Measurements from ENCODE around the gene PIEZO1. TPM values are rescaled to one million over a fixed set of nuclear protein-coding genes. Genes with fewer than 3 reads are reported as not detected.

Gene PIEZO1
- total and polyA plus RNA-seq, 2 donors (not counting 3 experiments of a cell fraction or from before 2014, with no cell fraction given) = 298 to 322 TPM

GRCh38 chr16:88777471-88778270, 7.3 kb downstream of the PIEZO1 start:
- Histone ChIP-seq H4K20me1 (replicated peaks; ENCODE audit: control insufficient read depth, extremely low read depth, insufficient read depth, low read length) (no peaks in the 10 kb centered on the region), H3K9me3 (replicated peaks; ENCODE audit: control insufficient read depth, insufficient read depth, low read length) (no peaks in the 10 kb centered on the region), H3K4me3 (replicated peaks in 1 of 3; ENCODE audit: insufficient read depth in 1 of 3, low read depth in 1 of 3, low read length in 3 of 3) (no peak overlapping the region), H3K4me1 (ENCODE audit: control insufficient read depth, extremely low read depth, insufficient read depth, low read length) (peaks cover 27% of the 10 kb centered on the region), H3K4me2 (ENCODE audit: insufficient read depth, low read length) (no peak overlapping the region), H3K27me3 (ENCODE audit: control insufficient read depth in 2 of 2, insufficient read depth in 2 of 2, low read length in 2 of 2) (no peaks in the 10 kb centered on the region), H3K36me3 (ENCODE audit: control insufficient read depth in 2 of 2, extremely low read depth in 1 of 2, insufficient read depth in 2 of 2, low read length in 2 of 2) (peaks cover 0 to 3% of the 10 kb centered on the region in 2 experiments), H3K9ac (replicated peaks; ENCODE audit: extremely low read depth, insufficient read depth, low read length) (no peak overlapping the region), H3K27ac (ENCODE audit: insufficient read depth, low read depth, low read length) (no peak overlapping the region), H3K9me1 (replicated peaks; ENCODE audit: control insufficient read depth, extremely low read depth, insufficient read depth, low read length) (no peaks in the 10 kb centered on the region), H2AFZ (ENCODE audit: low read depth, low read length) (no peak overlapping the region), H3K79me2 (ENCODE audit: control insufficient read depth, insufficient read depth, low read length) (peaks cover 98% of the 10 kb centered on the region)
- ChIA-PET CTCF (interaction anchor here (8.2 kb wide), 1 partner anchor 40 kb away, joined by 165 read pairs; no protein-coding TSS in a partner anchor), POLR2A (no interaction called here)
- BruUV-seq (replicated peaks) = no TSS peak
- no peak for DNase-seq (ENCODE audit: low read depth, low spot score)
- no peak for FAIRE-seq
- TF ChIP-seq FOS (IDR thresholded peaks at IDR 0.05; ENCODE audit: borderline replicate concordance, insufficient read depth, low read length) = no peak
- no peak for TF ChIP-seq POLR2A (IDR thresholded peaks at IDR 0.05; ENCODE audit: low read depth, low read length)
- no peak for TF ChIP-seq JUN (IDR thresholded peaks at IDR 0.05; ENCODE audit: borderline replicate concordance, insufficient read depth, insufficient read length, low read depth)
- no peak for TF ChIP-seq CTCF (IDR thresholded peaks at IDR 0.05; ENCODE audit: extremely low read depth in 1 of 2, insufficient read depth in 1 of 2, low read depth in 1 of 2, low read length in 2 of 2)
- TF ChIP-seq POLR2AphosphoS5 (IDR thresholded peaks at IDR 0.05; ENCODE audit: insufficient read depth, low read depth, low read length) = no peak
- TF ChIP-seq, protein P1, sequence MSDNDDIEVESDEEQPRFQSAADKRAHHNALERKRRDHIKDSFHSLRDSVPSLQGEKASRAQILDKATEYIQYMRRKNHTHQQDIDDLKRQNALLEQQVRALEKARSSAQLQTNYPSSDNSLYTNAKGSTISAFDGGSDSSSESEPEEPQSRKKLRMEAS (IDR thresholded peaks at IDR 0.05; ENCODE audit: insufficient read depth, insufficient read length) = no peak
- TF ChIP-seq EZH2 (IDR thresholded peaks at IDR 0.05; ENCODE audit: borderline replicate concordance, low read depth, low read length, severe bottlenecking) = no peak
- no peak for TF ChIP-seq GATA2 (IDR thresholded peaks at IDR 0.05; ENCODE audit: insufficient read depth, insufficient read length, low read depth, low read length)
- no peak for TF ChIP-seq MYC (IDR thresholded peaks at IDR 0.05; ENCODE audit: low read depth, low read length)
- dilution Hi-C loops (cut with MboI; ENCODE audit: extremely low pct_ligation_motif_present, low sequenced_read_pairs) = no loop called here
- intact Hi-C loops (cut with micrococcal nuclease) = no loop called here
